Right lobe of liver (tissue), 6 donors: ENCODE results near the gene ZNF777. TPM values are rescaled to one million over a fixed set of nuclear protein-coding genes. Genes with fewer than 3 reads are reported as not detected.

ENCODE experiments used
- ATAC-seq, 4 donors: fragments of 200-7000 bp; cut with Tn5 transposase; one replicate each; pipeline ENCODE4 v1.9.1; 2020; ENCODE audit warnings: mild to moderate bottlenecking in 4 of 4, moderate library complexity in 4 of 4
- DNase-seq, 3 donors: peaks; one replicate each; pipeline ENCODE4 v3.0.0-alpha.2; 2020
- H3K27ac ChIP-seq, 3 donors: fragments of 200-600 bp; one replicate each; pipeline ENCODE4 v1.8.0; 2022
- H3K27me3 ChIP-seq, 2 donors: fragments of 200-600 bp; one replicate each; pipeline ENCODE4 v1.8.0; 2022
- H3K36me3 ChIP-seq, 4 donors: fragments of 200-600 bp; sonication (generic) in 1 of 4; one replicate each; pipeline versions ENCODE4 v1.5.1 to v1.8.0; 2017 to 2022; ENCODE audit warnings: control low read depth in 1 of 4
- H3K4me1 ChIP-seq, 4 donors: fragments of 200-600 bp; sonication (generic) in 1 of 4; one replicate each; pipeline versions ENCODE4 v1.5.1 to v1.8.0; 2017 to 2022; ENCODE audit warnings: control low read depth in 1 of 4
- H3K4me3 ChIP-seq, 3 donors: fragments of 200-600 bp; one replicate each; pipeline ENCODE4 v1.8.0; 2022
- H3K9me3 ChIP-seq, 4 donors: fragments of 200-600 bp; sonication (generic) in 1 of 4; one replicate each; pipeline versions ENCODE4 v1.5.1 to v1.8.0; 2017 to 2022; ENCODE audit warnings: control low read depth in 1 of 4
- POLR2A ChIP-seq: fragments of 450-650 bp; IDR thresholded peaks from one replicate; pipeline ENCODE4 v1.6.1; 2017; ENCODE audit warnings: antibody characterized with exemption, mild to moderate bottlenecking
- WGBS: methylation state at CpG from one replicate; pipeline ENCODE4 v1.1.6; 2018; ENCODE audit warnings: low coverage, low lambda C conversion rate; ENCODE audit not compliant: insufficient coverage; ENCODE audit errors: missing lambda C conversion rate; 5-methylcytosine and 5-hydroxymethylcytosine counted together
- intact Hi-C, 2 donors: fragments of 100-400 bp; cut with DNase I; formaldehyde crosslinking; loops; one replicate each; pipeline versions ENCODE4 v1.11.2 to v1.14.1; 2022
- long read RNA-seq: library from polyadenylated mRNA; unstranded; transcript quantifications from one replicate; pipeline ENCODE4 v2.0.0, GENCODE V29; 2019
- total RNA-seq, 6 experiments: library from RNA; depleted of rRNA in 2 of 6; stranded (reverse); fragments of >200 nt in 2 of 6; fragmentation: NEBNext Ultra II Directional in 3 of 6; extraction: Animal tissue kit (Norgen Biotek cat#: 25700) in 3 of 6; gene quantifications; one replicate each; pipeline versions ENCODE4 v1.1.0 to v1.2.4, GENCODE V29; 2016 to 2023
- TF ChIP-seq, protein P1 (sequence below), 4 donors: fragments of 200-600 bp in 3 of 4; fragments of 450-650 bp in 1 of 4; IDR thresholded peaks; one replicate each; pipeline versions ENCODE4 v1.5.1 to v1.8.0; 2016 to 2022; ENCODE audit warnings: antibody characterized with exemption in 4 of 4, mild to moderate bottlenecking in 2 of 4
- donor health status: DM: no; HTN: yes; CAD: no.
- donor health status: DM: no; HTN: no; CAD: no.
- donor health status: DM: no; HTN: no; CAD: no.
- donor health status: DM: no; HTN: yes; CAD: no.
- donor health status: DM: no; HTN: yes; CAD: no.

The ZNF777 gene
- 1 to 10 TPM; 5.3 to 7.0 (median 5.4) TPM for total RNA-seq
- long read RNA-seq = 0 reads

DNA sequence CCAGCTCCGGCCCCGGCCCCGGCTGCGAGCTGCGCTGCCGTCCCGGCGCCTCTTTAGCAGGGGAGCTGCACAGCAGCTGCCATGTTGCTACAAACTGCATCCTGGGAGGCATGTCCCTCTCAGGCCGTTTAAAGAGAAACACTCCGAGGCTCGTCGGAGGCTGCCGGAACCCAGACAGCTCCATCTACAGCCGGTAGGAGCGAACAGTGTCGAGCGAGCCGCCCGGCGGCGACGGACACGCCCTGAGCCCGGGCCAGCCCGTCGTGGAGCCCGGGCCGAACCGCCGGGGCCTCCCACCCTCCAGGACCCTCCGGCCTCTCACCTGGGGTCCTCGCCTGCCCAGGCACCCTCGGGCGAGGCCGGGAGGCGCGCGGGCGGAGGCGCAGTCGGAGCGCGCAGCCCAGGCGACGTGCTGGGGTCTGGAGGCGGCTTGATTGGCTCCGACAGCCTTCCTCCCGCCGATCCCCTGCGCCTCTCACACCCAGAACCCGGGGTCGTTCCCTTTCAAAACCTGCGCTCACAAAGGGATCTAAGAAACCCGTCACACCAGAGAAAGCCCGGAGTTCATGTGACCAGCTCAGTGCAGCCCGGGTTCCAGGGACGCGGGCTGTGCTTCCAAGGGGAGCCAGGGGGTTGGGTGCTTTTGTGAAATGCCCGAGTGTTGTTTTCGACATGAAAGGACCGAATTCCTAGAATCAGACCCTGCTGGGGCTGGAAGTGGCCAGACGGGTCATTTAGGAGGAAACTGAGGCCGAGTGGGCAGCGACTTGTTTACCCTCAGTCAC, at the start of gene ZNF777:
Gene ZNF777 (minus strand): TSS at position 570 of the 785 bp plus-strand sequence. CDS start 5,040 bp downstream, outside the sequence.
- intact Hi-C loops = no loop called here
- WGBS = 3% methylated on average over 11 of the region's 64 CpGs
- peak; percentile 97 to 99 (median 98) for ATAC-seq
- H3K9me3 ChIP-seq = no peaks in the 10 kb centered on the region
- DNase-seq = peak; percentile 79 to 87 (median 85)
- no peaks in the 10 kb centered on the region for H3K27me3 ChIP-seq
- TF ChIP-seq, protein P1, sequence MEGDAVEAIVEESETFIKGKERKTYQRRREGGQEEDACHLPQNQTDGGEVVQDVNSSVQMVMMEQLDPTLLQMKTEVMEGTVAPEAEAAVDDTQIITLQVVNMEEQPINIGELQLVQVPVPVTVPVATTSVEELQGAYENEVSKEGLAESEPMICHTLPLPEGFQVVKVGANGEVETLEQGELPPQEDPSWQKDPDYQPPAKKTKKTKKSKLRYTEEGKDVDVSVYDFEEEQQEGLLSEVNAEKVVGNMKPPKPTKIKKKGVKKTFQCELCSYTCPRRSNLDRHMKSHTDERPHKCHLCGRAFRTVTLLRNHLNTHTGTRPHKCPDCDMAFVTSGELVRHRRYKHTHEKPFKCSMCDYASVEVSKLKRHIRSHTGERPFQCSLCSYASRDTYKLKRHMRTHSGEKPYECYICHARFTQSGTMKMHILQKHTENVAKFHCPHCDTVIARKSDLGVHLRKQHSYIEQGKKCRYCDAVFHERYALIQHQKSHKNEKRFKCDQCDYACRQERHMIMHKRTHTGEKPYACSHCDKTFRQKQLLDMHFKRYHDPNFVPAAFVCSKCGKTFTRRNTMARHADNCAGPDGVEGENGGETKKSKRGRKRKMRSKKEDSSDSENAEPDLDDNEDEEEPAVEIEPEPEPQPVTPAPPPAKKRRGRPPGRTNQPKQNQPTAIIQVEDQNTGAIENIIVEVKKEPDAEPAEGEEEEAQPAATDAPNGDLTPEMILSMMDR (IDR thresholded peaks at IDR 0.05) = peak; percentile 45 to 63 (median 51)
- peak; percentile 62 for TF ChIP-seq POLR2A
- peaks cover 0 to 14% (median 0%) of the 10 kb centered on the region in 4 donors for H3K4me1 ChIP-seq
- H3K36me3 ChIP-seq = peaks cover 0 to under 1% (median 0%) of the 10 kb centered on the region in 4 donors
- H3K4me3 ChIP-seq = peak within 1 kb of the TSS; percentile 56 to 67 (median 66)
- H3K27ac ChIP-seq = peak within 1 kb of the TSS; percentile 20 to 62 (median 24)

DNA sequence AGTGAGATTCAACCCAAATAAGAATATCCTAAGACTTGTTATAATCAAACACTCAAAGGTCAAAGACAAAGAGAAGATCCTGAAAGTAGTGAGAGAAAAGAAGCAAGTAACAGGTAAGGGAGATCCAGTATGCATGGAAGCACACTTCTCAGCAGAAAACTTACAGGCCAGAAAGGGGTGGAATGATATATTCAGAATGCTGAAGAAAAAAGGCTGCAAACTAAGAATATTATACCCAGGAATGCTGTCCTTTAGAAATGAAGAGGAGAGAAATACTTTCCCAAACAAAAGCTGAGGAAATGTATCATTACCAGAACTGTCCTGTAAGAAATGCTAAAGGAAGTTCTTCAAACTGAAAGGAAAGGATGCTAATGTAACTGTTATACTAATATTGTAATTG, 49.4 kb upstream of the ZNF777 start:
- Histone ChIP-seq H3K9me3 (peaks cover 0 to 16% (median 2%) of the 10 kb centered on the region in 4 donors), H3K27ac (no peak overlapping the region), H3K4me3 (no peak overlapping the region), H3K36me3 (no peaks in the 10 kb centered on the region), H3K27me3 (no peaks in the 10 kb centered on the region), H3K4me1 (no peaks in the 10 kb centered on the region)
- ATAC-seq = no peak
- no peak for DNase-seq
- no peak for TF ChIP-seq POLR2A
- TF ChIP-seq, protein P1 (IDR thresholded peaks at IDR 0.05) = no peak
- intact Hi-C loops = no loop called here

DNA sequence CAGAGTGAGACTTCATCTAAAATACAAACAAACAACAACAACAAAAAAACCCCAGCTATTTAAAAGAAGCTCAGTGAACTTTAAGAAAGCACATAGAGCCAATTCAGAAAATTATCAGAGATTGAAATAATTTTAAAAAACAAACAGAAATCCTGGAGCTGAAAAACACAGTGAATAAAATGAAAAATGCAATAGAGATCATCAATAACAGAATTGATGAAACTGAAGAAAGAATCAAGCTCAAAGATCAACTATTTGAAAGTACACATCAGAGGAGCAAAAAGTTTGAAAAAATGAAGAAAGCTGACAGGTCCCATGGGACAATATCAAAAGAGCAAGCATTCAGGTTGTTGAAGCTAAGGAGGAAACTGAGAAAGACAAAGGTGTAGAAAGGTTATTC, 48.9 kb upstream of the ZNF777 start:
- DNase-seq = no peak
- H3K4me3 ChIP-seq = no peak overlapping the region
- H3K27ac ChIP-seq = no peak overlapping the region
- no peaks in the 10 kb centered on the region for H3K36me3 ChIP-seq
- intact Hi-C loops = no loop called here
- ATAC-seq = no peak
- H3K27me3 ChIP-seq = no peaks in the 10 kb centered on the region
- H3K9me3 ChIP-seq = peaks cover 0 to 16% (median 2%) of the 10 kb centered on the region in 4 donors
- H3K4me1 ChIP-seq = no peaks in the 10 kb centered on the region
- TF ChIP-seq POLR2A = no peak
- TF ChIP-seq, protein P1 (IDR thresholded peaks at IDR 0.05) = no peak

DNA sequence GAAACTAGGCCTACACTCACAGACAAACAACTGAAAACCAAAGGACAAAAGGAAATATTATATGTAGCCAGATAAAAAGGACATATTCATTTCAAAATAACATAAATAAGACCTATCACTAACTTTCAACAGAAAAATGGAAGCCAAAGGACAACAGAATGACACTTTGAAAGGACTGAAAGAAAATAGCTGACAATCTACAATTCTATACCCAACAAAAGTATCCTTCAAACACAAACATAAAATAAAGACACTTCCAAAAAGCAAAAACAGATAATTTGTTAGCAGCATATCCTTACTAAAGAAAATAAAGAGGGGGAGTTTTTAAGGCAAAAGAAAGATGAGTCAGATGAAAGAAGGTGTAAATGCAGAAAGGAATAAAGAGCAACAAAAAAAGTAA, 44.7 kb upstream of the ZNF777 start:
- Histone ChIP-seq H3K9me3 (peaks cover 0 to 8% (median 2%) of the 10 kb centered on the region in 4 donors), H3K27ac (no peak overlapping the region), H3K27me3 (no peaks in the 10 kb centered on the region), H3K4me3 (no peak overlapping the region), H3K4me1 (no peaks in the 10 kb centered on the region), H3K36me3 (no peaks in the 10 kb centered on the region)
- intact Hi-C loops = no loop called here
- no peak for DNase-seq
- TF ChIP-seq, protein P1 (IDR thresholded peaks at IDR 0.05) = no peak
- TF ChIP-seq POLR2A = no peak
- no peak for ATAC-seq
